Measurements from ENCODE around the gene CDH23.
A peak's percentile ranks its signal among the peaks of the same experiment; 100 is the strongest.

The CDH23 gene

GRCh38 chr10:71802235-71802634 is 405.5 kb downstream of the CDH23 start:
- DNase-seq (ENCODE audit: low read depth), result no peak

- no peak for DNase-seq (ENCODE audit: low read depth)
Observed at GRCh38 chr10:71802715-71803488, 406.2 kb downstream of the CDH23 start.

GRCh38 chr10:71804077-71804476 is 407.4 kb downstream of the CDH23 start:
- no peak for DNase-seq (ENCODE audit: low read depth)

GRCh38 chr10:71805776-71806703 is 409.3 kb downstream of the CDH23 start:
- DNase-seq (ENCODE audit: low read depth), result no peak

GRCh38 chr10:71806704-71807556 is 410.2 kb downstream of the CDH23 start:
- no peak for DNase-seq (ENCODE audit: low read depth)

GRCh38 chr10:71807557-71808510 is 411.1 kb downstream of the CDH23 start:
- no peak for DNase-seq (ENCODE audit: low read depth)

GRCh38 chr10:71809628-71810027 is 412.9 kb downstream of the CDH23 start:
- DNase-seq (ENCODE audit: low read depth), result no peak

- no peak for DNase-seq (ENCODE audit: low read depth)
Observed at GRCh38 chr10:71810048-71810750, 413.5 kb downstream of the CDH23 start.

- no peak for DNase-seq (ENCODE audit: low read depth)
Observed at GRCh38 chr10:71811351-71811750, 414.6 kb downstream of the CDH23 start.

- peak; percentile 64 for DNase-seq (ENCODE audit: low read depth)
Observed at GRCh38 chr10:71812016-71812912, 415.5 kb downstream of the CDH23 start.

- no peak for DNase-seq (ENCODE audit: low read depth)
Observed at GRCh38 chr10:71812913-71813590, 416.3 kb downstream of the CDH23 start.

GRCh38 chr10:71814922-71815411 is 418.2 kb downstream of the CDH23 start:
- no peak for DNase-seq (ENCODE audit: low read depth)

GRCh38 chr10:71815515-71816130 is 418.9 kb downstream of the CDH23 start:
- DNase-seq (ENCODE audit: low read depth), result no peak

GRCh38 chr10:71816421-71816851 is 419.7 kb downstream of the CDH23 start:
- DNase-seq (ENCODE audit: low read depth), result no peak

- DNase-seq (ENCODE audit: low read depth), result no peak
Observed at GRCh38 chr10:71816936-71817618, 420.4 kb downstream of the CDH23 start.

- DNase-seq (ENCODE audit: low read depth), result no peak
Observed at GRCh38 chr10:71817831-71818655, 421.3 kb downstream of the CDH23 start.

Data from stimulated activated CD8-positive, alpha-beta memory T cell treated with anti-CD3 and anti-CD28 coated beads, Interleukin-12 subunit alpha, Interleukin-12 subunit beta, amount 100 ng/mL, for 1 hour (primary cell).